NCI-H510A treated with DMSO at 0.1 percent for 48 hours (cell line): Measurements from ENCODE around the gene UNC79.

ENCODE experiments used
- DNase-seq: peaks from one replicate; lab custom pipeline; 2025; lab: John Stamatoyannopoulos, UW

UNC79 gene

GRCh38 chr14:93751946-93752655, 321.4 kb downstream of the UNC79 start:
- DNase-seq, result no peak

- no peak for DNase-seq
Measured at GRCh38 chr14:93752980-93753561, 322.3 kb downstream of the UNC79 start.

GRCh38 chr14:93753647-93754046, 322.9 kb downstream of the UNC79 start:
- DNase-seq, result no peak

GRCh38 chr14:93757206-93757605, 326.5 kb downstream of the UNC79 start:
- no peak for DNase-seq
